ENCODE measurements around the gene CDH13.

Gene CDH13

GRCh38 chr16:83626676-83627075 lies 999.9 kb downstream of the CDH13 start:
- no peak for DNase-seq (ENCODE audit: low read depth in 2 of 3, low spot score in 2 of 3)

GRCh38 chr16:83627996-83628395 lies 1001.2 kb downstream of the CDH13 start:
- DNase-seq (ENCODE audit: low read depth in 2 of 3, low spot score in 2 of 3) = no peak

GRCh38 chr16:83629426-83629825 lies 1002.7 kb downstream of the CDH13 start:
- DNase-seq (ENCODE audit: low read depth in 2 of 3, low spot score in 2 of 3) = no peak

- DNase-seq (ENCODE audit: low read depth in 2 of 3, low spot score in 2 of 3) = no peak
Observed at GRCh38 chr16:83629836-83630235, 1003.1 kb downstream of the CDH13 start.

GRCh38 chr16:83630979-83631378 lies 1004.2 kb downstream of the CDH13 start:
- no peak for DNase-seq (ENCODE audit: low read depth in 2 of 3, low spot score in 2 of 3)

GRCh38 chr16:83633286-83633685 lies 1006.5 kb downstream of the CDH13 start:
- DNase-seq (ENCODE audit: low read depth in 2 of 3, low spot score in 2 of 3) = no peak

GRCh38 chr16:83648347-83648746 lies 1021.6 kb downstream of the CDH13 start:
- no peak for DNase-seq (ENCODE audit: low read depth in 2 of 3, low spot score in 2 of 3)

GRCh38 chr16:83651871-83652270 lies 1025.1 kb downstream of the CDH13 start:
- no peak for DNase-seq (ENCODE audit: low read depth in 2 of 3, low spot score in 2 of 3)

GRCh38 chr16:83652943-83653342 lies 1026.2 kb downstream of the CDH13 start:
- DNase-seq (ENCODE audit: low read depth in 2 of 3, low spot score in 2 of 3) = no peak

GRCh38 chr16:83653785-83654184 lies 1027.0 kb downstream of the CDH13 start:
- DNase-seq (ENCODE audit: low read depth in 2 of 3, low spot score in 2 of 3) = no peak

GRCh38 chr16:83660282-83660681 lies 1033.5 kb downstream of the CDH13 start:
- DNase-seq (ENCODE audit: low read depth in 2 of 3, low spot score in 2 of 3) = no peak

- no peak for DNase-seq (ENCODE audit: low read depth in 2 of 3, low spot score in 2 of 3)
Observed at GRCh38 chr16:83661656-83662055, 1034.9 kb downstream of the CDH13 start.

- DNase-seq (ENCODE audit: low read depth in 2 of 3, low spot score in 2 of 3) = no peak
Observed at GRCh38 chr16:83666449-83666848, 1039.7 kb downstream of the CDH13 start.

- no peak for DNase-seq (ENCODE audit: low read depth in 2 of 3, low spot score in 2 of 3)
Observed at GRCh38 chr16:83669456-83669855, 1042.7 kb downstream of the CDH13 start.

- no peak for DNase-seq (ENCODE audit: low read depth in 2 of 3, low spot score in 2 of 3)
Observed at GRCh38 chr16:83674931-83675535, 1048.3 kb downstream of the CDH13 start.

GRCh38 chr16:83676086-83676485 lies 1049.3 kb downstream of the CDH13 start:
- DNase-seq (ENCODE audit: low read depth in 2 of 3, low spot score in 2 of 3) = no peak

GRCh38 chr16:83680980-83681379 lies 1054.2 kb downstream of the CDH13 start:
- no peak for DNase-seq (ENCODE audit: low read depth in 2 of 3, low spot score in 2 of 3)

- DNase-seq (ENCODE audit: low read depth in 2 of 3, low spot score in 2 of 3) = no peak
Observed at GRCh38 chr16:83681381-83681956, 1054.7 kb downstream of the CDH13 start.

GRCh38 chr16:83682116-83682867 lies 1055.5 kb downstream of the CDH13 start:
- no peak for DNase-seq (ENCODE audit: low read depth in 2 of 3, low spot score in 2 of 3)

- no peak for DNase-seq (ENCODE audit: low read depth in 2 of 3, low spot score in 2 of 3)
Observed at GRCh38 chr16:83682868-83683235, 1056.1 kb downstream of the CDH13 start.

GRCh38 chr16:83685615-83686165 lies 1058.9 kb downstream of the CDH13 start:
- DNase-seq (ENCODE audit: low read depth in 2 of 3, low spot score in 2 of 3) = no peak

- DNase-seq (ENCODE audit: low read depth in 2 of 3, low spot score in 2 of 3) = no peak
Observed at GRCh38 chr16:83686726-83687125, 1060.0 kb downstream of the CDH13 start.

Data from activated CD8-positive, alpha-beta memory T cell treated with anti-CD3 and anti-CD28 coated beads for 48 hours (primary cell).